Esophagus muscularis mucosa (tissue), 4 donors: Measurements from ENCODE around the gene PCYOX1L. TPM values are rescaled to one million over a fixed set of nuclear protein-coding genes. Genes with fewer than 3 reads are reported as not detected.

ENCODE experiments used
- DNase-seq: peaks from one replicate; pipeline ENCODE4 v3.0.0-alpha.2; 2017; ENCODE audit errors: extremely low spot score
- H3K27ac ChIP-seq, 4 donors: fragments of 200-600 bp; sonication (generic); replicated peaks in 1 of 4; 1 replicate in 3 of 4; 2 replicates in 1 of 4; pipeline ENCODE4 v1.5.1; 2016 to 2019; ENCODE audit warnings: mild to moderate bottlenecking in 1 of 4
- H3K27me3 ChIP-seq, 4 donors: fragments of 200-600 bp; sonication (generic); one replicate each; pipeline versions ENCODE4 v1.5.1 to v1.6.0; 2016 to 2019
- H3K36me3 ChIP-seq, 4 donors: fragments of 200-600 bp; sonication (generic); one replicate each; pipeline ENCODE4 v1.5.1; 2016 to 2019
- H3K4me1 ChIP-seq, 4 donors: fragments of 200-600 bp; sonication (generic); one replicate each; pipeline ENCODE4 v1.5.1; 2016 to 2019
- H3K4me3 ChIP-seq, 4 donors: fragments of 200-600 bp; sonication (generic); 1 replicate in 2 of 4; 2 replicates in 2 of 4; pipeline ENCODE4 v1.5.1; 2016 to 2019; ENCODE audit warnings: mild to moderate bottlenecking in 4 of 4, moderate library complexity in 1 of 4
- H3K9me3 ChIP-seq, 4 donors: fragments of 200-600 bp; sonication (generic); 1 replicate in 3 of 4; 2 replicates in 1 of 4; pipeline ENCODE4 v1.5.1; 2016 to 2019
- EP300 ChIP-seq: sonication (generic); formaldehyde crosslinking; IDR thresholded peaks from one replicate; pipeline ENCODE4 v1.6.1; 2017; ENCODE audit warnings: antibody characterized with exemption
- POLR2A ChIP-seq: fragments of 450-650 bp; IDR thresholded peaks from one replicate; pipeline ENCODE4 v1.6.1; 2017; ENCODE audit warnings: antibody characterized with exemption, moderate library complexity, mild to moderate bottlenecking, low read depth
- POLR2AphosphoS5 ChIP-seq, 2 donors: sonication (generic); formaldehyde crosslinking; IDR thresholded peaks; one replicate each; pipeline ENCODE4 v1.6.1; 2017; ENCODE audit warnings: antibody characterized with exemption in 2 of 2
- WGBS: methylation state at CpG from one replicate; pipeline ENCODE4 v1.1.5; 2018; 5-methylcytosine and 5-hydroxymethylcytosine counted together
- intact Hi-C: fragments of 100-400 bp; cut with DNase I; formaldehyde crosslinking; loops from one replicate; pipeline ENCODE4 v1.15.1; 2023
- total RNA-seq, 4 donors: library from RNA; depleted of rRNA; stranded (reverse); fragments of >200 nt; gene quantifications; one replicate each; pipeline versions ENCODE4 v1.1.0 to v1.2.1, GENCODE V29; 2016
- TF ChIP-seq, protein P1 (sequence below), 3 experiments: fragments of 200-600 bp in 2 of 3; fragments of 450-650 bp in 1 of 3; sonication (generic) in 2 of 3; IDR thresholded peaks; one replicate each; pipeline ENCODE4 v1.5.1; 2017 to 2019; ENCODE audit warnings: antibody characterized with exemption in 3 of 3, mild to moderate bottlenecking in 2 of 3, moderate library complexity in 1 of 3

Gene PCYOX1L
- total RNA-seq, 4 donors from 2014 or later = 4.0 to 5.8 (median 4.7) TPM

DNA sequence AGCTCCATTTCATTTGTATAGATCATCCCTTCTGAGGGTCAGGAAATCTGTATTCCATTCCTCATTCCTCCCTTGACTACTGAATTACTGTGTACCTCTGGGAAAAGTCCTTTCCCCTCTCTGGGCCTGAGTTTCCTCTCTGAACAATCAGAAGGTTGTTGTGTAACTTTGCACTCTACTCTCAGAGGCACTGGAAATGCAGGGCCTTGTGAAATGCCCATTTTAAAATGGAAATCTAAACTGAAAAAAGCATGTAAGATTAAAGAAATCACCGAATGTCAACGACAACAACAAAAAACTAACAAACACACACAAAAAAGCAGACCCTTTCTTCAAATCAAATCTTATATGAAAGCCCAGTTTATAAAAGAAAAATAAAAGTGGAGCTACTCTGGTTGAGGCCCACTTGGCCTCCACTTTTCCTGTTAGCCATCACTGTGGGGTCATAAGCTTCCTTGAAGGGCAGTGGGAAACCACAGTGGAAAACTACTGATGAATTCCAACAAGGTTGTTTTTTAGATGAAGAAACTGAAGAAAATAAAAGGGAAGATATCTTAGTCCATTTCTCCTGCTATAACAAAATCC lies 34.1 kb upstream of the PCYOX1L start:
- whole genome bisulfite sequencing = 94% methylated on average over 2 of the region's 2 CpGs
- intact Hi-C loops = no loop called here
- TF ChIP-seq, protein P1, sequence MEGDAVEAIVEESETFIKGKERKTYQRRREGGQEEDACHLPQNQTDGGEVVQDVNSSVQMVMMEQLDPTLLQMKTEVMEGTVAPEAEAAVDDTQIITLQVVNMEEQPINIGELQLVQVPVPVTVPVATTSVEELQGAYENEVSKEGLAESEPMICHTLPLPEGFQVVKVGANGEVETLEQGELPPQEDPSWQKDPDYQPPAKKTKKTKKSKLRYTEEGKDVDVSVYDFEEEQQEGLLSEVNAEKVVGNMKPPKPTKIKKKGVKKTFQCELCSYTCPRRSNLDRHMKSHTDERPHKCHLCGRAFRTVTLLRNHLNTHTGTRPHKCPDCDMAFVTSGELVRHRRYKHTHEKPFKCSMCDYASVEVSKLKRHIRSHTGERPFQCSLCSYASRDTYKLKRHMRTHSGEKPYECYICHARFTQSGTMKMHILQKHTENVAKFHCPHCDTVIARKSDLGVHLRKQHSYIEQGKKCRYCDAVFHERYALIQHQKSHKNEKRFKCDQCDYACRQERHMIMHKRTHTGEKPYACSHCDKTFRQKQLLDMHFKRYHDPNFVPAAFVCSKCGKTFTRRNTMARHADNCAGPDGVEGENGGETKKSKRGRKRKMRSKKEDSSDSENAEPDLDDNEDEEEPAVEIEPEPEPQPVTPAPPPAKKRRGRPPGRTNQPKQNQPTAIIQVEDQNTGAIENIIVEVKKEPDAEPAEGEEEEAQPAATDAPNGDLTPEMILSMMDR (IDR thresholded peaks at IDR 0.05) = no peak
- no peak for TF ChIP-seq POLR2AphosphoS5 (IDR thresholded peaks at IDR 0.05)
- no peak for TF ChIP-seq POLR2A
- no peak for TF ChIP-seq EP300
- no peaks in the 10 kb centered on the region for H3K9me3 ChIP-seq
- H3K27ac ChIP-seq = no peak overlapping the region
- DNase-seq = no peak
- peaks cover 14 to 35% (median 19%) of the 10 kb centered on the region in 4 donors for H3K4me1 ChIP-seq
- H3K4me3 ChIP-seq = no peak overlapping the region
- peaks cover 0 to 82% (median 12%) of the 10 kb centered on the region in 4 donors for H3K36me3 ChIP-seq
- H3K27me3 ChIP-seq = no peaks in the 10 kb centered on the region

DNA sequence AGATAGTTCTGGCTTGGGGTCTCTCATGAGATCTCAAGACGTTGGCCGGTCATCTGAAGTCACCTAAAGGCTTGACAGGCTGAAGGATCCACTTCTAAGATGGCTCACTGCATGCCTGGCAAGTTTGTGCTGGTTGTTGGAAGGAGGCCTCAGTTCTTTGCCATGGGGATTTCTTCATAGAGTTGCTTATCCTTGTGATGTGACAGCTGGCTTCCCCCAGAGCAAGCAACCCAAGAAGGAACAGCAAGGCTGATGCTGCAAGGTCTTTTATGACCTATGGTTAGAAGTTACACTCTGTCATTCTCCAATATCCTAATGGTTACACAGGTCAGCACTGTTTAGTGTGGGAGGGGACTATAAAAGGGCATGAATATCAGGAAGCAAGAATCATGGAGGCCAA lies 33.2 kb upstream of the PCYOX1L start:
- intact Hi-C loops = no loop called here
- H3K4me3 ChIP-seq = no peak overlapping the region
- no peaks in the 10 kb centered on the region for H3K9me3 ChIP-seq
- H3K27ac ChIP-seq = no peak overlapping the region
- TF ChIP-seq, protein P1 (IDR thresholded peaks at IDR 0.05) = no peak
- TF ChIP-seq POLR2A = no peak
- TF ChIP-seq POLR2AphosphoS5 (IDR thresholded peaks at IDR 0.05) = no peak
- TF ChIP-seq EP300 = no peak
- H3K27me3 ChIP-seq = no peaks in the 10 kb centered on the region
- 91% methylated on average over 2 of the region's 2 CpGs for WGBS
- H3K36me3 ChIP-seq = peaks cover 0 to 80% (median 12%) of the 10 kb centered on the region in 4 donors
- DNase-seq = no peak
- peaks cover 14 to 32% (median 19%) of the 10 kb centered on the region in 4 donors for H3K4me1 ChIP-seq

DNA sequence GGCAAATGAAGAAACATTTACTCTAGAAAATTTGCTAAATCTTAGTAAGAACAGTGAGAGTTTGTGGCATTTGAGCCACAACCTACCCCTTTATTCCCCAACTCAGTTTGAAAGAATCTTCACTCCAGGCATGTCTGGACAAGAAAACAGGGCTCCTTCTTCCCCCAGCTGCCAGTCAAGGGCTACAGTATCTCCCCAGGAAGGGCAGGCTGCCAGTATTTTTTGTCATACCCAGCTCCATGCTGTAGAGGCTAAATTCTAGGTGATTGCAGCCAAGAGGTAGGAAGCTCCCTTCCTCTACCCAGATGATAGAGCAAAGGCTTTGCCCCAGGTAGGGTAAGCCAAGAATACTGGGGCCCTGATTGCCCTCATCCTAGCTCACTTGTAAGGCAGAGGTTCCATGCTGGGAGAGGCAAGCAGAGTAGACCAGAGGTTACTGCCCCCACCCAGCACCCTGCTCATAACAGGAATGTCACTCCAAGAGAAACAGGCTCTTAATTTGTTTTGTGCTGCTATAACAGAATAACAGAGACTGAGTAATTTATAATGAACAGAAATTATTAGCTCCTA lies 32.6 kb upstream of the PCYOX1L start:
- Histone ChIP-seq H3K4me1 (peaks cover 12 to 26% (median 16%) of the 10 kb centered on the region in 4 donors), H3K27ac (no peak overlapping the region), H3K9me3 (no peaks in the 10 kb centered on the region), H3K36me3 (peaks cover 0 to 80% (median 14%) of the 10 kb centered on the region in 4 donors), H3K4me3 (no peak overlapping the region), H3K27me3 (no peaks in the 10 kb centered on the region)
- intact Hi-C loops = no loop called here
- DNase-seq = no peak
- TF ChIP-seq POLR2AphosphoS5 (IDR thresholded peaks at IDR 0.05) (no peak), POLR2A (no peak), EP300 (no peak)
- TF ChIP-seq, protein P1 (IDR thresholded peaks at IDR 0.05) = no peak

DNA sequence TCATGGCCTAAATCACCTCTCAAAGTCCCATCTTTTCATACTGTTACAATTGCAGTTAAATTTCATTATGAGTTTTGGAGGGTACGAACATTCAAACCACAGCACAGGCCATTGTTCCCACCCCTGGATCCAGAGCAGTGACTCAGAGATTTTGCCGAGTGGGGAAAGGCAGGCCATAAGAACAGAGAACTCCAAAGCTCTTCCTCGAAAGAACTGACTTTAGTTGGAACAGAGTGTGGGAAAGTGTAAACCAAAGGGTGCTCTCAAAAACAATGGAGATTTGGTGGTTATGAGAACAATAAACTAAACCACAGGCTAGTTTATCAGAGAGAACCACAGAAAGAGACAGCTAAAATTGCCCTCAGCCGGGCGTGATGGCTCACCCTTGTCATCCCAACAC lies 32.0 kb upstream of the PCYOX1L start:
- Histone ChIP-seq H3K27me3 (no peaks in the 10 kb centered on the region), H3K9me3 (no peaks in the 10 kb centered on the region), H3K4me3 (no peak overlapping the region), H3K36me3 (peaks cover 0 to 81% (median 16%) of the 10 kb centered on the region in 4 donors), H3K4me1 (peaks cover 6 to 19% (median 9%) of the 10 kb centered on the region in 4 donors), H3K27ac (no peak overlapping the region)
- intact Hi-C loops = no loop called here
- TF ChIP-seq POLR2A (no peak), POLR2AphosphoS5 (IDR thresholded peaks at IDR 0.05) (no peak), EP300 (no peak)
- TF ChIP-seq, protein P1 (IDR thresholded peaks at IDR 0.05) = no peak
- WGBS = 94% methylated on average over 5 of the region's 5 CpGs
- DNase-seq = no peak
